HT-29 (cell line): ENCODE measurements around the gene GCK. TPM values are rescaled to one million over a fixed set of nuclear protein-coding genes. Genes with fewer than 3 reads are reported as not detected.
"Not testable (repeated sequence)": the region's sequence is repeated elsewhere in the genome, so short reads cannot be mapped to it uniquely, and the experiment has no call there.

Source experiments
- DNase-seq: peaks from one replicate; pipeline ENCODE4 v3.0.0-alpha.2; 2015; ENCODE audit warnings: low spot score
- total RNA-seq: library from RNA; depleted of rRNA; stranded (reverse); fragments of >200 nt; shearing (Covaris generic); gene quantifications from 2 replicates; pipeline ENCODE4 v1.2.3, GENCODE V29; 2014

Gene GCK
- total RNA-seq, 1 experiment from 2014 or later: not detected

GRCh38 chr7:44201813-44202212, 12.6 kb upstream of the GCK start:
- DNase-seq: no peak

GRCh38 chr7:44200699-44201461, 11.6 kb upstream of the GCK start, which contains the start of gene YKT6:
Gene YKT6, plus strand, starts transcription at chr7:44200978. Its CDS starts 158 bp downstream, at chr7:44201136.
- DNase-seq: peak; percentile 97

- not testable (repeated sequence) for DNase-seq
Observed at GRCh38 chr7:44200163-44200562, 10.9 kb upstream of the GCK start.

- no peak for DNase-seq
Observed at GRCh38 chr7:44197474-44197873, 8.2 kb upstream of the GCK start.

GRCh38 chr7:44196450-44196872, 7.2 kb upstream of the GCK start:
- DNase-seq: peak; percentile 67

- no peak for DNase-seq
Observed at GRCh38 chr7:44195889-44196288, 6.7 kb upstream of the GCK start.

GRCh38 chr7:44194562-44195145, 5.4 kb upstream of the GCK start:
- DNase-seq: no peak

- no peak for DNase-seq
Observed at GRCh38 chr7:44194069-44194468, 4.8 kb upstream of the GCK start.

GRCh38 chr7:44193011-44193802, 4.0 kb upstream of the GCK start:
- DNase-seq: no peak

- DNase-seq: no peak
Observed at GRCh38 chr7:44191171-44191570, 1.9 kb upstream of the GCK start.

- DNase-seq: no peak
Observed at GRCh38 chr7:44189993-44190872, 994 bp upstream of the GCK start.

- no peak for DNase-seq
Observed at GRCh38 chr7:44188480-44189225, 586 bp downstream of the GCK start.

- DNase-seq: no peak
Observed at GRCh38 chr7:44187636-44188416, 1.4 kb downstream of the GCK start.

GRCh38 chr7:44186736-44187135, 2.5 kb downstream of the GCK start:
- no peak for DNase-seq

GRCh38 chr7:44185729-44186128, 3.5 kb downstream of the GCK start:
- DNase-seq: no peak

- no peak for DNase-seq
Observed at GRCh38 chr7:44184873-44185446, 4.3 kb downstream of the GCK start.

GRCh38 chr7:44184206-44184872, 4.9 kb downstream of the GCK start:
- peak; percentile 4 for DNase-seq

- no peak for DNase-seq
Observed at GRCh38 chr7:44183386-44183785, 5.9 kb downstream of the GCK start.

GRCh38 chr7:44182827-44183226, 6.4 kb downstream of the GCK start:
- no peak for DNase-seq
